Panc1 (cell line): Measurements from ENCODE around the gene KCNMB2. TPM values are rescaled to one million over a fixed set of nuclear protein-coding genes. Genes with fewer than 3 reads are reported as not detected.
"Not testable (repeated sequence)": the region's sequence is repeated elsewhere in the genome, so short reads cannot be mapped to it uniquely, and the experiment has no call there.

ENCODE experiments used
- ATAC-seq: fragments of 200-7000 bp; cut with Tn5 transposase; 2 replicates; pipeline ENCODE4 v1.9.1; 2020; ENCODE audit warnings: mild to moderate bottlenecking, moderate library complexity
- BruUV-seq: library from RNA; stranded (reverse); fragments of 400-500 nt; replicated peaks from 2 replicates; lab custom pipeline; 2021; lab: Mats Ljungman, UMichigan
- CTCF ChIA-PET: fragments of 300-600 bp; sonication (Branson Sonifier 250); formaldehyde crosslinking; loops from one replicate; lab custom pipeline; 2022; ENCODE audit warnings: antibody characterized with exemption; lab: Charles Lee
- POLR2A ChIA-PET: fragments of 300-600 bp; sonication (Branson Sonifier 250); formaldehyde crosslinking; loops from one replicate; lab custom pipeline; 2022; ENCODE audit warnings: antibody characterized with exemption; lab: Charles Lee
- DNase-seq: peaks from one replicate; pipeline ENCODE4 v3.0.0-alpha.2; 2010; ENCODE audit warnings: low read depth, low spot score
- H3K27ac ChIP-seq: 2 replicates; pipeline ENCODE4 v1.5.1; 2011; ENCODE audit warnings: mild to moderate bottlenecking, low read length, inconsistent platforms
- H3K27me3 ChIP-seq: fragments of 200-500 bp; sonication (Bioruptor generic); 2 replicates; pipeline ENCODE4 v1.6.0; 2014; ENCODE audit warnings: low read length, inconsistent platforms; ENCODE audit not compliant: control insufficient read depth, insufficient read depth
- H3K36me3 ChIP-seq: fragments of 200-500 bp; sonication (Bioruptor generic); 2 replicates; pipeline ENCODE4 v1.5.1; 2014; ENCODE audit warnings: inconsistent platforms, mild to moderate bottlenecking, low read length, moderate library complexity; ENCODE audit not compliant: control insufficient read depth, insufficient read depth
- H3K4me1 ChIP-seq: 2 replicates; pipeline ENCODE4 v1.5.1; 2011; ENCODE audit warnings: inconsistent platforms, mild to moderate bottlenecking, low read length, moderate library complexity; ENCODE audit not compliant: control insufficient read depth, insufficient read depth
- H3K4me3 ChIP-seq, 2 experiments: 2 replicates each; pipeline ENCODE4 v1.5.1; 2011 to 2012; ENCODE audit warnings: low read depth in 2 of 2, low read length in 2 of 2, mild to moderate bottlenecking in 2 of 2, inconsistent platforms in 1 of 2, moderate library complexity in 1 of 2
- H3K9me3 ChIP-seq: fragments of 200-500 bp; sonication (Bioruptor generic); 2 replicates; pipeline ENCODE4 v1.5.1; 2014; ENCODE audit warnings: low read depth, mild to moderate bottlenecking, inconsistent platforms, low read length, moderate library complexity; ENCODE audit not compliant: control insufficient read depth, insufficient read depth
- CTCF ChIP-seq: fragments of 450-650 bp; IDR thresholded peaks from 2 replicates; pipeline ENCODE4 v1.5.1; 2017; ENCODE audit warnings: mild to moderate bottlenecking
- POLR2AphosphoS5 ChIP-seq: IDR thresholded peaks from 2 replicates; pipeline ENCODE4 v1.6.1; 2012; ENCODE audit warnings: mild to moderate bottlenecking, low read depth, low read length, moderate library complexity
- REST ChIP-seq, 2 experiments: IDR thresholded peaks; 2 replicates each; pipeline ENCODE4 v1.6.1; 2011 to 2012; ENCODE audit warnings: low read depth in 2 of 2, control low read depth in 1 of 2, low read length in 1 of 2, mild to moderate bottlenecking in 1 of 2, moderate library complexity in 1 of 2; ENCODE audit not compliant: insufficient read depth in 1 of 2
- SIN3A ChIP-seq: IDR thresholded peaks from 2 replicates; pipeline ENCODE4 v1.6.1; 2012; ENCODE audit warnings: low read depth, mild to moderate bottlenecking, low read length, moderate library complexity, borderline replicate concordance; ENCODE audit not compliant: insufficient read depth
- TCF7L2 ChIP-seq: IDR thresholded peaks from 2 replicates; pipeline ENCODE4 v1.6.1; 2011; ENCODE audit warnings: mild to moderate bottlenecking, low read depth, low read length, inconsistent platforms
- in situ Hi-C: cut with HindIII; loops from 2 replicates; pipeline ENCODE4 v1.10.0; 2016; ENCODE audit warnings: low sequenced_read_pairs, low pct_unique_long_range_greater_than_20kb
- intact Hi-C: fragments of 100-400 bp; cut with micrococcal nuclease; formaldehyde crosslinking; loops from one replicate; pipeline ENCODE4 v1.10.0; 2022; ENCODE audit not compliant: unreplicated experiment
- total RNA-seq: library from RNA; stranded (reverse); gene quantifications from one replicate; pipeline ENCODE4 v1.2.1, GENCODE V29; 2021; ENCODE audit not compliant: unreplicated experiment

KCNMB2 gene
- total RNA-seq, 1 experiment from 2014 or later = not detected

- H3K9me3 ChIP-seq = no peaks in the 10 kb centered on the region
- ChIA-PET POLR2A (no interaction called here), CTCF (no interaction called here)
- ATAC-seq (no peak), DNase-seq (no peak)
- intact Hi-C loops (no loop called here), in situ Hi-C loops (no loop called here)
- no peak for TF ChIP-seq TCF7L2
- no peak for TF ChIP-seq SIN3A
- TF ChIP-seq REST (IDR thresholded peaks at IDR 0.05; ENCODE audit: insufficient read depth in 1 of 2, low read depth in 2 of 2, low read length in 1 of 2) = no peak
- TF ChIP-seq POLR2AphosphoS5 = no peak
- no peak for TF ChIP-seq CTCF
- H3K27me3 ChIP-seq = no peaks in the 10 kb centered on the region
- H3K27ac ChIP-seq = no peak overlapping the region
- no peaks in the 10 kb centered on the region for H3K4me1 ChIP-seq
- H3K4me3 ChIP-seq = no peak overlapping the region
- no peaks in the 10 kb centered on the region for H3K36me3 ChIP-seq
- BruUV-seq = no TSS peak
These were observed 204.8 kb downstream of the KCNMB2 start for GRCh38 chr3:178741020-178741419.

DNA sequence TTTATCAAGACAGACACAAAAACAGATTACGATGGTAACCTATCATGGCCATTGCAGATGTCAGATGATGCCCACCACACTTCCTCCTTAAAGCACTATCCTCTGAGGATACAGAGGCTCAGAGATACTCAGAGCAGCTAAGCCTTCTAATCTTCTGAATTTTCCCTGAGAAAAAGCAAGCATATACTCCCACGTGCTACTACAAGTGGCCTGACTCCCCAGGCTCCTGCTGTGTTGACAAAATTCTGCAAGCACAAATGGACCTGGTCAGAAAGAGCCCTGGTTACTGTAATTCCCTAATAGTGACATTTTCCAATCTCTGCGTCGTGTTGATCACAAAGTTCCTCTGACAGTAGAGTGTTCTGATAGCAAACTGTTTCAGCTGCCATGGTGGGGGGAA lies 207.1 kb downstream of the KCNMB2 start:
- DNase-seq (no peak), ATAC-seq (no peak)
- no peaks in the 10 kb centered on the region for H3K36me3 ChIP-seq
- CTCF ChIA-PET = no interaction called here
- in situ Hi-C loops = no loop called here
- no peaks in the 10 kb centered on the region for H3K4me1 ChIP-seq
- TF ChIP-seq SIN3A (no peak), CTCF (no peak), REST (IDR thresholded peaks at IDR 0.05; ENCODE audit: insufficient read depth in 1 of 2, low read depth in 2 of 2, low read length in 1 of 2) (no peak), POLR2AphosphoS5 (no peak), TCF7L2 (no peak)
- POLR2A ChIA-PET = no interaction called here
- no peaks in the 10 kb centered on the region for H3K9me3 ChIP-seq
- BruUV-seq = no TSS peak
- no peaks in the 10 kb centered on the region for H3K27me3 ChIP-seq
- intact Hi-C loops = no loop called here
- no peak overlapping the region for H3K27ac ChIP-seq
- no peak overlapping the region for H3K4me3 ChIP-seq

GRCh38 chr3:178745861-178746655 lies 209.8 kb downstream of the KCNMB2 start:
- POLR2A ChIA-PET, DNase-seq, CTCF ChIA-PET, H3K4me1 ChIP-seq, BruUV-seq, H3K9me3 ChIP-seq, H3K4me3 ChIP-seq, H3K36me3 ChIP-seq, H3K27me3 ChIP-seq, in situ Hi-C loops, H3K27ac ChIP-seq, intact Hi-C loops, ATAC-seq: not testable (repeated sequence)
